Endothelial cell of umbilical vein (primary cell): ENCODE data around the gene CCDC9. TPM values are rescaled to one million over a fixed set of nuclear protein-coding genes. Genes with fewer than 3 reads are reported as not detected.

Experiments
- BruUV-seq: library from RNA; stranded (reverse); fragments of 400-500 nt; replicated peaks from 2 replicates; lab custom pipeline; 2021; lab: Mats Ljungman, UMichigan
- CTCF ChIA-PET: fragments of 300-600, 350-600 bp; sonication (Branson Sonifier 250); formaldehyde crosslinking; loops from one replicate; lab custom pipeline; 2021; ENCODE audit warnings: antibody characterized with exemption, inconsistent platforms; lab: Charles Lee
- POLR2A ChIA-PET: fragments of 300-600, 350-600 bp; sonication (Branson Sonifier 250); formaldehyde crosslinking; loops from one replicate; lab custom pipeline; 2021; ENCODE audit warnings: antibody characterized with exemption, inconsistent platforms; lab: Charles Lee
- DNase-seq: peaks from one replicate; pipeline ENCODE4 v3.0.0-alpha.2; 2011; ENCODE audit warnings: low read depth, low spot score
- FAIRE-seq: peaks from 2 replicates; lab custom pipeline; 2011; peaks lifted over from hg19 to GRCh38; lab: Jason Lieb, UNC
- H2AFZ ChIP-seq: 2 replicates; pipeline ENCODE4 v1.6.0; 2012; ENCODE audit warnings: low read depth, low read length, control low read depth, inconsistent platforms
- H3K27ac ChIP-seq: 2 replicates; pipeline ENCODE4 v1.5.1; 2011; ENCODE audit warnings: low read depth, mild to moderate bottlenecking, control low read depth, low read length, moderate library complexity; ENCODE audit not compliant: insufficient read depth
- H3K27me3 ChIP-seq, 2 experiments: 2 replicates each; pipeline versions ENCODE4 v1.6.0 to v1.6.1; 2011; ENCODE audit warnings: low read length in 2 of 2, mixed read lengths in 1 of 2; ENCODE audit not compliant: control insufficient read depth in 2 of 2, insufficient read depth in 2 of 2
- H3K36me3 ChIP-seq, 2 experiments: 2 replicates in 1 of 2; 3 replicates in 1 of 2; pipeline ENCODE4 v1.5.1; 2011; ENCODE audit warnings: low read length in 2 of 2, mild to moderate bottlenecking in 1 of 2, moderate library complexity in 1 of 2; ENCODE audit not compliant: control insufficient read depth in 2 of 2, insufficient read depth in 2 of 2; ENCODE audit errors: extremely low read depth in 1 of 2
- H3K4me1 ChIP-seq: 3 replicates; pipeline ENCODE4 v1.5.1; 2011; ENCODE audit warnings: mild to moderate bottlenecking, low read length; ENCODE audit not compliant: control insufficient read depth, insufficient read depth; ENCODE audit errors: extremely low read depth
- H3K4me2 ChIP-seq: 2 replicates; pipeline ENCODE4 v1.6.1; 2011; ENCODE audit warnings: low read length, control low read depth, mixed read lengths; ENCODE audit not compliant: insufficient read depth
- H3K4me3 ChIP-seq, 3 experiments: fragments of 200-600 bp in 1 of 3; sonication (generic), shearing (Covaris generic) in 1 of 3; replicated peaks in 1 of 3; 2 replicates each; pipeline ENCODE4 v1.5.1; 2011 to 2016; ENCODE audit warnings: control low read depth in 3 of 3, low read length in 3 of 3, mild to moderate bottlenecking in 2 of 3, inconsistent platforms in 1 of 3, low read depth in 1 of 3, moderate library complexity in 1 of 3; ENCODE audit not compliant: insufficient read depth in 1 of 3
- H3K79me2 ChIP-seq: 2 replicates; pipeline ENCODE4 v1.6.0; 2012; ENCODE audit warnings: low read length, inconsistent platforms; ENCODE audit not compliant: control insufficient read depth, insufficient read depth
- H3K9ac ChIP-seq: replicated peaks from 2 replicates; pipeline ENCODE3; 2011; ENCODE audit warnings: low read length, control low read depth; ENCODE audit not compliant: insufficient read depth; ENCODE audit errors: extremely low read depth
- H3K9me1 ChIP-seq: replicated peaks from 3 replicates; pipeline ENCODE4 v1.6.0; 2011; ENCODE audit warnings: mild to moderate bottlenecking, low read length; ENCODE audit not compliant: control insufficient read depth, insufficient read depth; ENCODE audit errors: extremely low read depth
- H3K9me3 ChIP-seq: replicated peaks from 2 replicates; pipeline ENCODE4 v1.5.1; 2012; ENCODE audit warnings: low read length, inconsistent platforms; ENCODE audit not compliant: control insufficient read depth, insufficient read depth
- H4K20me1 ChIP-seq: replicated peaks from 2 replicates; pipeline ENCODE3; 2011; ENCODE audit warnings: mild to moderate bottlenecking, low read length; ENCODE audit not compliant: control insufficient read depth, insufficient read depth; ENCODE audit errors: extremely low read depth
- CTCF ChIP-seq, 2 donors: IDR thresholded peaks; 1 replicate in 1 of 2; 2 replicates in 1 of 2; pipeline ENCODE4 v1.5.1; 2011; ENCODE audit warnings: low read length in 2 of 2, mild to moderate bottlenecking in 2 of 2, moderate library complexity in 2 of 2, control low read depth in 1 of 2, inconsistent platforms in 1 of 2, low read depth in 1 of 2; ENCODE audit not compliant: insufficient read depth in 1 of 2; ENCODE audit errors: extremely low read depth in 1 of 2
- EZH2 ChIP-seq: IDR thresholded peaks from 2 replicates; pipeline ENCODE4 v1.6.1; 2012; ENCODE audit warnings: borderline replicate concordance, low read depth, mild to moderate bottlenecking, moderate library complexity, low read length, inconsistent platforms; ENCODE audit not compliant: severe bottlenecking
- FOS ChIP-seq: IDR thresholded peaks from 2 replicates; pipeline ENCODE4 v1.6.1; 2011; ENCODE audit warnings: mild to moderate bottlenecking, low read length, moderate library complexity, borderline replicate concordance; ENCODE audit not compliant: insufficient read depth
- GATA2 ChIP-seq: IDR thresholded peaks from 2 replicates; pipeline ENCODE4 v1.7.0; 2011; ENCODE audit warnings: low read depth, mild to moderate bottlenecking, moderate library complexity, mixed read lengths, low read length; ENCODE audit not compliant: insufficient read length, insufficient read depth
- JUN ChIP-seq: IDR thresholded peaks from 2 replicates; pipeline ENCODE4 v1.6.1; 2011; ENCODE audit warnings: borderline replicate concordance, low read depth; ENCODE audit not compliant: insufficient read length, insufficient read depth
- MAX ChIP-seq: IDR thresholded peaks from 2 replicates; pipeline ENCODE4 v1.6.1; 2011; ENCODE audit not compliant: insufficient read depth, insufficient read length
- MYC ChIP-seq: IDR thresholded peaks from one replicate; pipeline ENCODE4 v1.6.1; 2011; ENCODE audit warnings: mild to moderate bottlenecking, low read depth, low read length
- POLR2A ChIP-seq: IDR thresholded peaks from 2 replicates; pipeline ENCODE4 v1.6.1; 2012; ENCODE audit warnings: low read depth, mild to moderate bottlenecking, control low read depth, low read length
- POLR2AphosphoS5 ChIP-seq: IDR thresholded peaks from 2 replicates; pipeline ENCODE4 v1.6.1; 2012; ENCODE audit warnings: low read depth, mild to moderate bottlenecking, control low read depth, low read length, moderate library complexity; ENCODE audit not compliant: insufficient read depth
- dilution Hi-C: fragments of 300-500 bp; cut with MboI; formaldehyde crosslinking; loops from one replicate; pipeline ENCODE4 v1.15.0; 2019; ENCODE audit warnings: low sequenced_read_pairs; ENCODE audit not compliant: extremely low pct_ligation_motif_present
- intact Hi-C: fragments of 100-400 bp; cut with micrococcal nuclease; formaldehyde crosslinking; loops from one replicate; pipeline ENCODE4 v1.10.0; 2022
- polyA plus RNA-seq, 4 experiments: library from polyadenylated mRNA; depleted of rRNA in 3 of 4; stranded (reverse) in 3 of 4; unstranded in 1 of 4; fragments of >200 nt; gene quantifications; 2 replicates each; pipeline versions ENCODE4 v1.2.1 to v1.2.3, GENCODE V29; 2011 to 2012; ENCODE audit warnings: missing spikeins in 1 of 4
- total RNA-seq: library from RNA; stranded (reverse); gene quantifications from 2 replicates; pipeline ENCODE4 v1.2.3, GENCODE V29; 2021

Gene CCDC9
- total and polyA plus RNA-seq, 2 donors (not counting 3 experiments of a cell fraction or from before 2014, with no cell fraction given): 6.0 to 26.9 TPM

GRCh38 chr19:47215581-47215980, 40.7 kb upstream of the CCDC9 start:
- CTCF ChIA-PET: interaction anchor here (10.6 kb wide), 1 partner anchor 31 kb away, joined by 533 read pairs; no protein-coding TSS in a partner anchor
- H3K9me1 ChIP-seq: no peaks in the 10 kb centered on the region
- FAIRE-seq (no peak), DNase-seq (no peak)
- no peak overlapping the region for H3K4me2 ChIP-seq
- dilution Hi-C loops (loop anchor here (10.0 kb wide), 1 partner anchor 61 kb away; no protein-coding TSS in a partner anchor), intact Hi-C loops (no loop called here)
- H3K27ac ChIP-seq: no peak overlapping the region
- no peaks in the 10 kb centered on the region for H3K79me2 ChIP-seq
- H3K36me3 ChIP-seq: peaks cover 0 to 6% of the 10 kb centered on the region in 2 experiments
- H3K4me1 ChIP-seq: peaks cover 5% of the 10 kb centered on the region
- H3K4me3 ChIP-seq: no peak overlapping the region
- no peak overlapping the region for H3K9ac ChIP-seq
- H3K27me3 ChIP-seq: no peaks in the 10 kb centered on the region
- no peaks in the 10 kb centered on the region for H4K20me1 ChIP-seq
- TF ChIP-seq POLR2A: no peak
- TF ChIP-seq EZH2: no peak
- TF ChIP-seq GATA2: no peak
- no peak for TF ChIP-seq CTCF (IDR thresholded peaks at IDR 0.05; ENCODE audit: extremely low read depth in 1 of 2, insufficient read depth in 1 of 2, low read depth in 1 of 2, low read length in 2 of 2)
- TF ChIP-seq MYC: no peak
- TF ChIP-seq FOS: no peak
- no peak for TF ChIP-seq JUN
- TF ChIP-seq POLR2AphosphoS5: no peak
- TF ChIP-seq MAX: no peak
- no TSS peak for BruUV-seq
- no peaks in the 10 kb centered on the region for H3K9me3 ChIP-seq
- H2AFZ ChIP-seq: no peak overlapping the region
- POLR2A ChIA-PET: no interaction called here
